Measurements from ENCODE around the gene NGF.

GRCh38 chr1:115237507-115237906 is 100.5 kb downstream of the NGF start:
- TF ChIP-seq CTCF (conservative IDR thresholded peaks at IDR 0.05; ENCODE audit: low read length): no peak
- TF ChIP-seq EZH2phosphoT487 (IDR thresholded peaks at IDR 0.05; ENCODE audit: borderline replicate concordance): no peak
